8988T (cell line): ENCODE data around the gene BSN.

ENCODE experiments used
- DNase-seq: peaks from one replicate; pipeline ENCODE4 v3.0.0; 2011

The BSN gene

GRCh38 chr3:49553692-49554632 lies at the start of gene BSN:
TSS of gene BSN (plus strand) at chr3:49554477. CDS start at chr3:49554603, 126 bp downstream.
- DNase-seq: peak; percentile 99

- DNase-seq: no peak
Observed at GRCh38 chr3:49506906-49507305, 47.4 kb upstream of the BSN start.

GRCh38 chr3:49509028-49509561 lies 45.2 kb upstream of the BSN start:
- no peak for DNase-seq

GRCh38 chr3:49511639-49512038 lies 42.6 kb upstream of the BSN start:
- DNase-seq: no peak

- no peak for DNase-seq
Observed at GRCh38 chr3:49512781-49513355, 41.4 kb upstream of the BSN start.

GRCh38 chr3:49513494-49514124 lies 40.7 kb upstream of the BSN start:
- no peak for DNase-seq

- no peak for DNase-seq
Observed at GRCh38 chr3:49518016-49518415, 36.3 kb upstream of the BSN start.

- DNase-seq: no peak
Observed at GRCh38 chr3:49518441-49518840, 35.8 kb upstream of the BSN start.

- DNase-seq: no peak
Observed at GRCh38 chr3:49519296-49519695, 35.0 kb upstream of the BSN start.

GRCh38 chr3:49519916-49520385 lies 34.3 kb upstream of the BSN start:
- DNase-seq: no peak

GRCh38 chr3:49523756-49524747 lies 30.2 kb upstream of the BSN start:
- no peak for DNase-seq

GRCh38 chr3:49529567-49529966 lies 24.7 kb upstream of the BSN start:
- no peak for DNase-seq

GRCh38 chr3:49530231-49530630 lies 24.0 kb upstream of the BSN start:
- no peak for DNase-seq

- DNase-seq: no peak
Observed at GRCh38 chr3:49530701-49531100, 23.6 kb upstream of the BSN start.

- DNase-seq: no peak
Observed at GRCh38 chr3:49531218-49531617, 23.1 kb upstream of the BSN start.

- DNase-seq: no peak
Observed at GRCh38 chr3:49531715-49532114, 22.6 kb upstream of the BSN start.

- DNase-seq: no peak
Observed at GRCh38 chr3:49533031-49533430, 21.2 kb upstream of the BSN start.

- no peak for DNase-seq
Observed at GRCh38 chr3:49533786-49534519, 20.3 kb upstream of the BSN start.

- no peak for DNase-seq
Observed at GRCh38 chr3:49534581-49535441, 19.5 kb upstream of the BSN start.
